Posterior vena cava (tissue), 2 donors: ENCODE measurements around the gene LGALS4. TPM values are rescaled to one million over a fixed set of nuclear protein-coding genes. Genes with fewer than 3 reads are reported as not detected.
"Not testable (repeated sequence)": the region's sequence is repeated elsewhere in the genome, so short reads cannot be mapped to it uniquely, and the experiment has no call there.

ENCODE experiments used
- DNase-seq: peaks from one replicate; pipeline ENCODE4 v3.0.0-alpha.2; 2020; ENCODE audit warnings: low spot score
- intact Hi-C, 2 donors: fragments of 100-400 bp; cut with DNase I; formaldehyde crosslinking; loops; one replicate each; pipeline versions ENCODE4 v1.14.1 to v1.14.2; 2022 to 2023
- total RNA-seq, 2 donors: library from RNA; stranded (reverse); fragmentation: NEBNext Ultra II Directional; extraction: Animal tissue kit (Norgen Biotek cat#: 25700); gene quantifications; one replicate each; pipeline ENCODE4 v1.2.1, GENCODE V29; 2021
- donor health status: DM: yes; HTN: yes; CAD: no.
- donor health status: DM: yes; HTN: yes; CAD: no.

The LGALS4 gene
- total RNA-seq, 2 donors from 2014 or later, result 0.86 TPM; not detected in 1

- not testable (repeated sequence) for DNase-seq
Measured at GRCh38 chr19:38807374-38808098, 5.2 kb downstream of the LGALS4 start.

GRCh38 chr19:38806371-38806770 is 6.4 kb downstream of the LGALS4 start:
- intact Hi-C loops, result no loop called here
- DNase-seq, result no peak

More at GRCh38 chr19:38807374-38808098, 5.2 kb downstream of the LGALS4 start:
- intact Hi-C loops, result not testable (repeated sequence)

- no peak for DNase-seq
- intact Hi-C loops, result no loop called here
Measured at GRCh38 chr19:38805180-38805579, 7.6 kb downstream of the LGALS4 start.

GRCh38 chr19:38803543-38803942 is 9.2 kb downstream of the LGALS4 start:
- DNase-seq, result no peak
- intact Hi-C loops, result no loop called here

- intact Hi-C loops, result no loop called here
- DNase-seq, result no peak
Measured at GRCh38 chr19:38801359-38802095, 11.2 kb downstream of the LGALS4 start.

- no peak for DNase-seq
- intact Hi-C loops, result no loop called here
Measured at GRCh38 chr19:38800577-38801347, 12.0 kb downstream of the LGALS4 start.

- intact Hi-C loops, result no loop called here
- DNase-seq, result no peak
Measured at GRCh38 chr19:38799104-38799503, 13.6 kb downstream of the LGALS4 start.

- DNase-seq, intact Hi-C loops: not testable (repeated sequence)
Measured at GRCh38 chr19:38797781-38798180, 15.0 kb downstream of the LGALS4 start.

- no peak for DNase-seq
- intact Hi-C loops, result no loop called here
Measured at GRCh38 chr19:38796154-38796553, 16.6 kb downstream of the LGALS4 start.

- intact Hi-C loops, result no loop called here
Measured at GRCh38 chr19:38795549-38795948, 17.2 kb downstream of the LGALS4 start.

GRCh38 chr19:38793671-38794070 is 19.1 kb downstream of the LGALS4 start:
- intact Hi-C loops, result no loop called here

More at GRCh38 chr19:38795549-38795948, 17.2 kb downstream of the LGALS4 start:
- DNase-seq, result no peak

GRCh38 chr19:38793177-38793576 is 19.6 kb downstream of the LGALS4 start:
- intact Hi-C loops, result no loop called here
- no peak for DNase-seq

More at GRCh38 chr19:38793671-38794070, 19.1 kb downstream of the LGALS4 start:
- no peak for DNase-seq

- intact Hi-C loops, result no loop called here
- DNase-seq, result no peak
Measured at GRCh38 chr19:38792250-38793111, 20.3 kb downstream of the LGALS4 start.

GRCh38 chr19:38791451-38792064 is 21.2 kb downstream of the LGALS4 start:
- DNase-seq, intact Hi-C loops: not testable (repeated sequence)

- intact Hi-C loops, DNase-seq: not testable (repeated sequence)
Measured at GRCh38 chr19:38790507-38791403, 22.0 kb downstream of the LGALS4 start.

- intact Hi-C loops, result no loop called here
- no peak for DNase-seq
Measured at GRCh38 chr19:38788478-38789243, 24.1 kb downstream of the LGALS4 start, which contains the start of gene LGALS7B. Gene LGALS7B (plus strand): TSS chr19:38789200. CDS start chr19:38789227, 27 bp downstream.
